HG03571 (cell line): ENCODE measurements around the gene ROBO1.

Source experiments
- ATAC-seq: cut with Tn5 transposase; IDR thresholded peaks from one replicate; pipeline ENCODE4 v1.9.1; 2021; ENCODE audit not compliant: unreplicated experiment

ROBO1 gene

GRCh38 chr3:78665776-78666469, 1101.9 kb downstream of the ROBO1 start:
- no peak for ATAC-seq

GRCh38 chr3:78665101-78665500, 1102.7 kb downstream of the ROBO1 start:
- ATAC-seq, result no peak

- no peak for ATAC-seq
Observed at GRCh38 chr3:78660957-78661356, 1106.8 kb downstream of the ROBO1 start.

- ATAC-seq, result no peak
Observed at GRCh38 chr3:78659386-78659987, 1108.3 kb downstream of the ROBO1 start.

GRCh38 chr3:78647726-78648125, 1120.1 kb downstream of the ROBO1 start:
- ATAC-seq, result no peak

GRCh38 chr3:78645628-78646310, 1122.0 kb downstream of the ROBO1 start:
- ATAC-seq, result peak; percentile 86

GRCh38 chr3:78644847-78645246, 1123.0 kb downstream of the ROBO1 start:
- no peak for ATAC-seq

GRCh38 chr3:78642226-78643035, 1125.4 kb downstream of the ROBO1 start:
- no peak for ATAC-seq

GRCh38 chr3:78641703-78642102, 1126.1 kb downstream of the ROBO1 start:
- no peak for ATAC-seq

GRCh38 chr3:78634316-78634715, 1133.5 kb downstream of the ROBO1 start:
- no peak for ATAC-seq

GRCh38 chr3:78633626-78634025, 1134.2 kb downstream of the ROBO1 start:
- no peak for ATAC-seq

- ATAC-seq, result no peak
Observed at GRCh38 chr3:78632925-78633553, 1134.8 kb downstream of the ROBO1 start.

- no peak for ATAC-seq
Observed at GRCh38 chr3:78629544-78629943, 1138.3 kb downstream of the ROBO1 start.

- ATAC-seq, result no peak
Observed at GRCh38 chr3:78621061-78621716, 1146.6 kb downstream of the ROBO1 start.

GRCh38 chr3:78614486-78614885, 1153.3 kb downstream of the ROBO1 start:
- no peak for ATAC-seq

GRCh38 chr3:78613421-78613879, 1154.3 kb downstream of the ROBO1 start:
- no peak for ATAC-seq

- no peak for ATAC-seq
Observed at GRCh38 chr3:78611278-78611677, 1156.5 kb downstream of the ROBO1 start.

- ATAC-seq, result no peak
Observed at GRCh38 chr3:78610462-78611125, 1157.2 kb downstream of the ROBO1 start.

- ATAC-seq, result no peak
Observed at GRCh38 chr3:78606756-78607155, 1161.0 kb downstream of the ROBO1 start.

- no peak for ATAC-seq
Observed at GRCh38 chr3:78605178-78605577, 1162.6 kb downstream of the ROBO1 start.
